ENCODE results near the gene MARCHF6. TPM values are rescaled to one million over a fixed set of nuclear protein-coding genes. Genes with fewer than 3 reads are reported as not detected.
"Not testable (repeated sequence)": the region's sequence is repeated elsewhere in the genome, so short reads cannot be mapped to it uniquely, and the experiment has no call there.

MARCHF6 gene
- total and polyA plus RNA-seq, 2 experiments from 2014 or later, result 70.9 to 91.1 TPM

- no peak overlapping the region for H3K27ac ChIP-seq
- no peaks in the 10 kb centered on the region for H3K9me2 ChIP-seq (replicated peaks; ENCODE audit: insufficient read depth)
- no peak for DNase-seq (ENCODE audit: low spot score)
- H3K27me3 ChIP-seq, result no peaks in the 10 kb centered on the region
- H3K9me3 ChIP-seq (ENCODE audit: low read depth), result no peaks in the 10 kb centered on the region
- H3K79me2 ChIP-seq, result peaks cover 100% of the 10 kb centered on the region
- over 99% methylated on average over 8 of the region's 8 CpGs for WGBS (ENCODE audit: low lambda C conversion rate, missing lambda C conversion rate)
- H2AFZ ChIP-seq, result no peak overlapping the region
- TF ChIP-seq EZH2phosphoT487 (IDR thresholded peaks at IDR 0.05; ENCODE audit: low read depth, severe bottlenecking, unreplicated experiment), result no peak
- TF ChIP-seq CTCF (IDR thresholded peaks at IDR 0.05; ENCODE audit: poor library complexity), result no peak
- TF ChIP-seq EZH2 (IDR thresholded peaks at IDR 0.05; ENCODE audit: borderline replicate concordance), result no peak
- H4K20me1 ChIP-seq (ENCODE audit: insufficient read depth, poor library complexity, severe bottlenecking), result peaks cover 99% of the 10 kb centered on the region
- H3K36me3 ChIP-seq (replicated peaks; ENCODE audit: insufficient read depth, low read depth), result no peaks in the 10 kb centered on the region
- peaks cover 5% of the 10 kb centered on the region for H3K4me1 ChIP-seq (ENCODE audit: insufficient read depth)
- H3K4me3 ChIP-seq, result no peak overlapping the region
- H3K4me2 ChIP-seq, result no peak overlapping the region
These were observed 19.5 kb downstream of the MARCHF6 start for GRCh38 chr5:10372726-10373709.

GRCh38 chr5:10374046-10375022 lies 20.8 kb downstream of the MARCHF6 start:
- Histone ChIP-seq H3K9me2 (replicated peaks; ENCODE audit: insufficient read depth) (no peaks in the 10 kb centered on the region), H3K79me2 (peaks cover 100% of the 10 kb centered on the region), H3K27ac (no peak overlapping the region), H3K4me2 (peak overlapping the region; percentile 18), H3K4me3 (no peak overlapping the region), H2AFZ (no peak overlapping the region), H3K4me1 (ENCODE audit: insufficient read depth) (peaks cover 5% of the 10 kb centered on the region), H3K36me3 (replicated peaks; ENCODE audit: insufficient read depth, low read depth) (no peaks in the 10 kb centered on the region), H3K9me3 (ENCODE audit: low read depth) (no peaks in the 10 kb centered on the region), H4K20me1 (ENCODE audit: insufficient read depth, poor library complexity, severe bottlenecking) (peaks cover 90% of the 10 kb centered on the region), H3K27me3 (no peaks in the 10 kb centered on the region)
- WGBS (ENCODE audit: low lambda C conversion rate, missing lambda C conversion rate), result 86% methylated on average over 11 of the region's 11 CpGs
- TF ChIP-seq EZH2 (IDR thresholded peaks at IDR 0.05; ENCODE audit: borderline replicate concordance) (no peak), CTCF (IDR thresholded peaks at IDR 0.05; ENCODE audit: poor library complexity) (no peak), EZH2phosphoT487 (IDR thresholded peaks at IDR 0.05; ENCODE audit: low read depth, severe bottlenecking, unreplicated experiment) (no peak)
- no peak for DNase-seq (ENCODE audit: low spot score)

- H2AFZ ChIP-seq; H3K9me2 ChIP-seq (replicated peaks; ENCODE audit: insufficient read depth); H3K36me3 ChIP-seq (replicated peaks; ENCODE audit: insufficient read depth, low read depth); H3K9me3 ChIP-seq (ENCODE audit: low read depth); H3K27ac ChIP-seq; H3K27me3 ChIP-seq; H3K4me1 ChIP-seq (ENCODE audit: insufficient read depth); DNase-seq (ENCODE audit: low spot score); H3K4me2 ChIP-seq; H3K4me3 ChIP-seq: not testable (repeated sequence)
- Histone ChIP-seq H4K20me1 (ENCODE audit: insufficient read depth, poor library complexity, severe bottlenecking) (peaks cover 86% of the 10 kb centered on the region), H3K79me2 (peaks cover 100% of the 10 kb centered on the region)
- 98% methylated on average over 29 of the region's 29 CpGs for WGBS (ENCODE audit: low lambda C conversion rate, missing lambda C conversion rate)
These were observed 21.7 kb downstream of the MARCHF6 start for GRCh38 chr5:10375146-10375545.

Data from hepatocyte (in vitro differentiated cells).